Astrocyte (in vitro differentiated cells and primary cell): ENCODE measurements around the gene OLFML2B.
"Not testable (repeated sequence)": the region's sequence is repeated elsewhere in the genome, so short reads cannot be mapped to it uniquely, and the experiment has no call there.

ENCODE experiments used
- CTCF ChIP-seq: IDR thresholded peaks from 2 replicates; pipeline ENCODE4 v1.5.1; 2011; ENCODE audit warnings: low read depth, mild to moderate bottlenecking, inconsistent platforms, low read length, moderate library complexity; ENCODE audit not compliant: insufficient read depth
- EZH2 ChIP-seq: IDR thresholded peaks from 2 replicates; pipeline ENCODE4 v1.6.1; 2012; ENCODE audit warnings: mild to moderate bottlenecking, low read length, inconsistent platforms; ENCODE audit not compliant: insufficient read depth

- TF ChIP-seq EZH2, CTCF: not testable (repeated sequence)
These were observed 43.2 kb upstream of the OLFML2B start for GRCh38 chr1:162066836-162067235.
